ENCODE measurements around the gene RABGAP1.

Gene RABGAP1

GRCh38 chr9:123119566-123119965, 178.7 kb downstream of the RABGAP1 start:
- DNase-seq, result no peak

GRCh38 chr9:123120131-123120530, 179.3 kb downstream of the RABGAP1 start:
- no peak for DNase-seq

GRCh38 chr9:123120953-123121352, 180.1 kb downstream of the RABGAP1 start:
- no peak for DNase-seq

GRCh38 chr9:123121457-123121856, 180.6 kb downstream of the RABGAP1 start:
- DNase-seq, result no peak

- DNase-seq, result no peak
Measured at GRCh38 chr9:123127512-123128075, 186.8 kb downstream of the RABGAP1 start.

GRCh38 chr9:123128591-123128990, 187.8 kb downstream of the RABGAP1 start:
- DNase-seq, result no peak

GRCh38 chr9:123129423-123129822, 188.6 kb downstream of the RABGAP1 start:
- DNase-seq, result no peak

GRCh38 chr9:123131258-123131657, 190.4 kb downstream of the RABGAP1 start:
- DNase-seq, result no peak

GRCh38 chr9:123131993-123132392, 191.2 kb downstream of the RABGAP1 start:
- no peak for DNase-seq

- no peak for DNase-seq
Measured at GRCh38 chr9:123132696-123133095, 191.9 kb downstream of the RABGAP1 start.

GRCh38 chr9:123135430-123135829, 194.6 kb downstream of the RABGAP1 start:
- no peak for DNase-seq

- no peak for DNase-seq
Measured at GRCh38 chr9:123138163-123138562, 197.3 kb downstream of the RABGAP1 start.

GRCh38 chr9:123149067-123149466, 208.2 kb downstream of the RABGAP1 start:
- DNase-seq, result no peak

- DNase-seq, result no peak
Measured at GRCh38 chr9:123150708-123151503, 210.1 kb downstream of the RABGAP1 start.
